Keratinocyte (primary cell): Measurements from ENCODE around the gene TRAPPC10. TPM values are rescaled to one million over a fixed set of nuclear protein-coding genes. Genes with fewer than 3 reads are reported as not detected.

ENCODE experiments used
- DNase-seq: peaks from one replicate; pipeline ENCODE4 v3.0.0-alpha.2; 2011; ENCODE audit warnings: low read depth, missing footprints, low spot score
- FAIRE-seq: peaks from 2 replicates; lab custom pipeline; 2011; peaks lifted over from hg19 to GRCh38; lab: Jason Lieb, UNC
- H2AFZ ChIP-seq: 2 replicates; pipeline ENCODE4 v1.6.0; 2012; ENCODE audit warnings: low read length, control low read depth, inconsistent platforms; ENCODE audit not compliant: control insufficient read depth
- H3K27ac ChIP-seq: 2 replicates; pipeline ENCODE4 v1.5.1; 2011; ENCODE audit warnings: low read length; ENCODE audit not compliant: control insufficient read depth, insufficient read depth
- H3K27me3 ChIP-seq: 3 replicates; pipeline ENCODE4 v1.6.0; 2011; ENCODE audit warnings: low read length; ENCODE audit not compliant: control insufficient read depth, insufficient read depth; ENCODE audit errors: extremely low read depth
- H3K36me3 ChIP-seq, 2 experiments: 2 replicates in 1 of 2; 3 replicates in 1 of 2; pipeline ENCODE4 v1.5.1; 2011; ENCODE audit warnings: low read length in 2 of 2, mild to moderate bottlenecking in 1 of 2; ENCODE audit not compliant: control insufficient read depth in 2 of 2, insufficient read depth in 2 of 2; ENCODE audit errors: extremely low read depth in 1 of 2
- H3K4me1 ChIP-seq: 3 replicates; pipeline ENCODE4 v1.5.1; 2011; ENCODE audit warnings: low read length; ENCODE audit not compliant: control insufficient read depth, insufficient read depth; ENCODE audit errors: extremely low read depth
- H3K4me2 ChIP-seq: 3 replicates; pipeline ENCODE4 v1.6.0; 2011; ENCODE audit warnings: low read depth, low read length; ENCODE audit not compliant: control insufficient read depth, insufficient read depth; ENCODE audit errors: extremely low read depth
- H3K4me3 ChIP-seq, 3 experiments: fragments of 200-600 bp in 1 of 3; sonication (generic) in 1 of 3; 2 replicates in 2 of 3; 3 replicates in 1 of 3; pipeline ENCODE4 v1.5.1; 2011 to 2016; ENCODE audit warnings: low read length in 3 of 3, mild to moderate bottlenecking in 3 of 3, control low read depth in 2 of 3, inconsistent platforms in 1 of 3, low read depth in 1 of 3, mixed read lengths in 1 of 3, mixed run types in 1 of 3, moderate library complexity in 1 of 3; ENCODE audit not compliant: control insufficient read depth in 2 of 3, insufficient read depth in 2 of 3; ENCODE audit errors: extremely low read depth in 1 of 3
- H3K79me2 ChIP-seq: 2 replicates; pipeline ENCODE4 v1.6.0; 2012; ENCODE audit warnings: low read length; ENCODE audit not compliant: control insufficient read depth, insufficient read depth
- H3K9ac ChIP-seq: 3 replicates; pipeline ENCODE4 v1.6.0; 2011; ENCODE audit warnings: low read length; ENCODE audit not compliant: control insufficient read depth, insufficient read depth; ENCODE audit errors: extremely low read depth
- H3K9me1 ChIP-seq: 3 replicates; pipeline ENCODE4 v1.6.0; 2011; ENCODE audit warnings: low read length; ENCODE audit not compliant: control insufficient read depth, insufficient read depth; ENCODE audit errors: extremely low read depth
- H3K9me3 ChIP-seq: 2 replicates; pipeline ENCODE4 v1.5.1; 2012; ENCODE audit warnings: low read depth, low read length; ENCODE audit not compliant: control insufficient read depth
- H4K20me1 ChIP-seq: 3 replicates; pipeline ENCODE4 v1.6.0; 2011; ENCODE audit warnings: low read length; ENCODE audit not compliant: control insufficient read depth, insufficient read depth; ENCODE audit errors: extremely low read depth
- EZH2 ChIP-seq: IDR thresholded peaks from one replicate; pipeline ENCODE4 v1.6.1; 2012; ENCODE audit warnings: inconsistent platforms, mild to moderate bottlenecking, low read length, moderate library complexity
- dilution Hi-C: fragments of 300-500 bp; cut with MboI; formaldehyde crosslinking; loops from one replicate; pipeline ENCODE4 v1.7.0; 2020; ENCODE audit warnings: low sequenced_read_pairs; ENCODE audit not compliant: extremely low pct_ligation_motif_present
- polyA plus RNA-seq, 5 experiments: library from polyadenylated mRNA; depleted of rRNA in 3 of 5; stranded (reverse) in 3 of 5; stranded (forward) in 1 of 5; unstranded in 1 of 5; fragments of >200 nt; gene quantifications; 1 replicate in 1 of 5; 2 replicates in 3 of 5; 3 replicates in 1 of 5; pipeline versions ENCODE4 v1.2.1 to v1.2.3, GENCODE V29; 2011 to 2012; ENCODE audit warnings: missing spikeins in 2 of 5, low read depth in 1 of 5, low replicate concordance in 1 of 5
- TF ChIP-seq, protein P1 (sequence below), 3 experiments: IDR thresholded peaks in 1 of 3; conservative IDR thresholded peaks in 1 of 3; optimal IDR thresholded peaks in 1 of 3; 2 replicates in 2 of 3; 3 replicates in 1 of 3; pipeline versions ENCODE3 to v1.5.1; 2011; ENCODE audit warnings: low read length in 3 of 3, mild to moderate bottlenecking in 3 of 3, moderate library complexity in 2 of 3, control low read depth in 1 of 3, inconsistent platforms in 1 of 3; ENCODE audit not compliant: insufficient read depth in 2 of 3; ENCODE audit errors: extremely low read depth in 1 of 3

Gene TRAPPC10
- polyA plus RNA-seq, 1 donor (not counting 4 experiments of a cell fraction or from before 2014, with no cell fraction given): 21.6 TPM

DNA sequence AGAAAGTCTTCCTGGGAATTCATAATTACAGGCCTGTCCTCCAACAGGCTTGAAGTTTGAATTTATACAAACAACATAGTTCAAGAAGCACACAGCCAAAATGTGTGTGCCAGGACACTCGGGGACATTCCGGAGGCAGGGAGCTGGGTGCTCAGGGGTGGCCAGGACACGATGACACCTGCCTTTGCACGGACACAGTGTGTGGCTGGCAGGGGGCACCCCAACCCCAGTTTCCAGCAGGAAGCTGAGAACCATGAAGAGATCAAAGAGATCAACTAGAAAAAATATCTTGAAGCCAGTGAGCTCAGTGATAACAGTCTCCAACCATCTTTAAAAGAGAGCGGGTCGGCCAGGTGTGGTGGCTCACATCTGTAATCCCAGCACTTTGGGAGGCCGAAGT lies 32.5 kb upstream of the TRAPPC10 start:
- Histone ChIP-seq H3K4me3 (no peak overlapping the region), H4K20me1 (no peaks in the 10 kb centered on the region), H2AFZ (no peak overlapping the region), H3K27ac (no peak overlapping the region), H3K4me1 (no peaks in the 10 kb centered on the region), H3K9me3 (no peaks in the 10 kb centered on the region), H3K4me2 (no peak overlapping the region), H3K27me3 (no peaks in the 10 kb centered on the region), H3K36me3 (peaks cover 0 to 8% of the 10 kb centered on the region in 2 experiments), H3K9ac (no peak overlapping the region), H3K9me1 (no peaks in the 10 kb centered on the region), H3K79me2 (no peaks in the 10 kb centered on the region)
- dilution Hi-C loops: no loop called here
- TF ChIP-seq, protein P1, sequence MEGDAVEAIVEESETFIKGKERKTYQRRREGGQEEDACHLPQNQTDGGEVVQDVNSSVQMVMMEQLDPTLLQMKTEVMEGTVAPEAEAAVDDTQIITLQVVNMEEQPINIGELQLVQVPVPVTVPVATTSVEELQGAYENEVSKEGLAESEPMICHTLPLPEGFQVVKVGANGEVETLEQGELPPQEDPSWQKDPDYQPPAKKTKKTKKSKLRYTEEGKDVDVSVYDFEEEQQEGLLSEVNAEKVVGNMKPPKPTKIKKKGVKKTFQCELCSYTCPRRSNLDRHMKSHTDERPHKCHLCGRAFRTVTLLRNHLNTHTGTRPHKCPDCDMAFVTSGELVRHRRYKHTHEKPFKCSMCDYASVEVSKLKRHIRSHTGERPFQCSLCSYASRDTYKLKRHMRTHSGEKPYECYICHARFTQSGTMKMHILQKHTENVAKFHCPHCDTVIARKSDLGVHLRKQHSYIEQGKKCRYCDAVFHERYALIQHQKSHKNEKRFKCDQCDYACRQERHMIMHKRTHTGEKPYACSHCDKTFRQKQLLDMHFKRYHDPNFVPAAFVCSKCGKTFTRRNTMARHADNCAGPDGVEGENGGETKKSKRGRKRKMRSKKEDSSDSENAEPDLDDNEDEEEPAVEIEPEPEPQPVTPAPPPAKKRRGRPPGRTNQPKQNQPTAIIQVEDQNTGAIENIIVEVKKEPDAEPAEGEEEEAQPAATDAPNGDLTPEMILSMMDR (optimal IDR thresholded peaks at IDR 0.05 in 1 of 3, IDR thresholded peaks at IDR 0.05 in 1 of 3, conservative IDR thresholded peaks at IDR 0.05 in 1 of 3; ENCODE audit: extremely low read depth in 1 of 3, insufficient read depth in 2 of 3, low read length in 3 of 3): peak in 1 of 3 experiments; percentile 12
- no peak for TF ChIP-seq EZH2
- no peak for FAIRE-seq
- DNase-seq: no peak

DNA sequence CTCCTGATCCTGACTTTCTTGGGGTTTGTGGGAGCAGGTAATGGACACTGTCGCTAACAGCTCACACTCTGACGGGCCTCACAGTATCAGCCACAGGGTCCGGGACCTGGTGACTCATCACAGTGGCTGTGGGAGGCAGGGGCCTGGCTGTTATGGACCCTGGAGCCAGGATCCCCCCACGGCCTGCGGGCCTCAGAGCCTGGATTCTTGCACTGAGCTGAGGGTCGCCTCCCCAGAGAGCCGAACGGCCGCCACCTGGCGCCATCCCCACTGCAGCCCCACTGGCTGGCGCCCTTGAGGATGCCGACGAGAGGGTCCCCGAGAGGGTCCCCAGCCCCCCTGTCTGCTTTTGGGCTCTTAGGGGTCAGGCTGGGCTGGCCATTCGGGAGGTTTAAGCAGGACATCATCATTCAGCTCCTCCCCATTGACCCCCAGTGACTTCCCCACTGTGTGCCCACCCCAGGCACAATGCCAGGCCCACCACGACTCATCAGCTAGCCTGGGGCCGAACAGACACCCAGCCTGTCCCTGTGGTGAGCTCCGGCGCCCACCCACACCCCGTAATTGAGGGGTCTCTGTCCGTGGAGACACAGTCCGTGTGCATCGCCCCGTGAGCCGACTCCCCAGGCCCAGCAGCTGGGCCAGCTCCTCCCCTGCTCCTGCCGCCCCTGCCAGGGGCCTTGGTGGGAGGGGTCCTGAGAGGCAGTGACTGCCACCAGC lies 30.8 kb upstream of the TRAPPC10 start:
- Histone ChIP-seq H3K9me3 (no peaks in the 10 kb centered on the region), H3K4me1 (no peaks in the 10 kb centered on the region), H3K79me2 (no peaks in the 10 kb centered on the region), H3K27ac (no peak overlapping the region), H3K27me3 (no peaks in the 10 kb centered on the region), H3K4me3 (no peak overlapping the region), H3K4me2 (no peak overlapping the region), H3K36me3 (peaks cover 0 to 8% of the 10 kb centered on the region in 2 experiments), H3K9ac (no peak overlapping the region), H2AFZ (no peak overlapping the region), H3K9me1 (no peaks in the 10 kb centered on the region), H4K20me1 (no peaks in the 10 kb centered on the region)
- no peak for DNase-seq
- TF ChIP-seq EZH2: no peak
- TF ChIP-seq, protein P1 (optimal IDR thresholded peaks at IDR 0.05 in 1 of 3, IDR thresholded peaks at IDR 0.05 in 1 of 3, conservative IDR thresholded peaks at IDR 0.05 in 1 of 3; ENCODE audit: extremely low read depth in 1 of 3, insufficient read depth in 2 of 3, low read length in 3 of 3): no peak
- dilution Hi-C loops: no loop called here
- FAIRE-seq: no peak
